Measurements from ENCODE around the gene PLD4.

Gene PLD4

DNA sequence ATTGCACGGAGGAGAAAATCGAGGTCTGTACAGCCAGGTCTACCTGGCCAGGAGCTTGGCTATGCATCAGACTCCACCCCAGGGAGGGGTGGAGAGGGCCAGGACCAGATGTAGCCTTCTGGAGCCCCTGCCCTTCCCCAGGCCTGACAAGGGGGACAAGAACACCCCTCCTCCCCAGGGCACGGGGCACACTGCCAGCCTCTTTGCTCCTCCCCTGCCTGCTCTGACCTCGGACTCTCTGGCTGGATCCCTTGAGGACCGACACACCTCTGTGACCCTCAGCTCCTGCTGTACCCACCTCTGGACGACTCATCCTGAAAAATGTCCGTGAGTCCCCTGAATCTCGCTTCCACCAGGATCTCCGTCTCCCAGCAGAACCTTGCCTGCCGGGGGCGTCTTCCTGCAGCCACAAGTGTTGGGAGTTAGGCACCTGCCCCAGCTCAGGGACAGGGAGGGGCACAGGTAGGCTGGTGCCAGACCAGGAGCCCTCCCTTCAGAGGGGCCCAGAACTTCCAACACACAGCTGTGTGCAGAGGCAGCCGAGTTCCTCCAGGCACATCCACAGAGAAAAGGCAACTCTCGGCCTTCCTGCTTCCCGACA is 31.7 kb downstream of the PLD4 start:
- no peak for DNase-seq (ENCODE audit: low read depth)

DNA sequence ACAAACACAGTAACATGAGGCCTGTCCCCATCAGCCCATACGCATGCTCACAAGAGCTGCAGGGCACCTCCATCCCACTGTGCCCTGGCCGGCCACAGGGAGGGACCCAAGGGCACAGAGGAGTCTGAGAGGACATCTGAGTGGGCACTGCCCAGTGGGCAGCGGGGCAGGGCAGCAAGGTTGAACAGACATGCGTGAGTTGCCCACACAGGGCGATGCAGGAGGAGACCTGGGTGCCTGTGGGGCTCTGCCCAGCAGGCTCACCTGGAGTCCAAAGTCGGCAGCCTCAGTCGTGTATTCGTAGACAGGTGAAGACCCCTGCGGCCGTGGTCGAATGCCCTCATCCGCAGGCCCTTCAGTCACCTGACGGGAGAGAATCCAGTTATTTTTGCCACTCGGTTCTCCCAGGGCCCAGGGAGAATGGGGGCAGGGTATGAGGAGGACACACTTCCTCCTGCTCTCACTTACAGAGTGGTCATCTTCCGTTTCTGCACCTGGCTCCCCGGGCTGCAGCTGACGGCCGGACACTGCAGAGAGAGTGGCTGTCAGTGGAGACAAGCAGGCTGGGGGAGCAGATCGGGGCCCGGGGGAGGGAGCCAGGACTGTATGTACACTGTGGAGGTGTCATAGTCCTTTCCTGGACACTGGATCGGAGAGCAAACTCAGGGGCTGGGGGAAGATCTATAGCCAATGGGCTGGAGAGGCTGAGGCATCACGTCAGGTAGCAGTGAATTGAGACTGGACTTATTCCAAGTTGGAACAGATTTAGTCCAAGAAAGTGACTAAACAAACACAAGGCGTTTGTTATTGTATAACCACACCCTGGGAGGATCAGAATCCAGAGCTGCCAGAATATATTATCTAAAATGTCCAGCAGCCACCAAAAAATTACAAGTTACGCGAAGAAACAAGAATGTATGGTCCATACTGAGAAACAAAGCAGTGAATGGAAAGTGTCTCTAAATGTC is 32.8 kb downstream of the PLD4 start:
- no peak for DNase-seq (ENCODE audit: low read depth)

DNA sequence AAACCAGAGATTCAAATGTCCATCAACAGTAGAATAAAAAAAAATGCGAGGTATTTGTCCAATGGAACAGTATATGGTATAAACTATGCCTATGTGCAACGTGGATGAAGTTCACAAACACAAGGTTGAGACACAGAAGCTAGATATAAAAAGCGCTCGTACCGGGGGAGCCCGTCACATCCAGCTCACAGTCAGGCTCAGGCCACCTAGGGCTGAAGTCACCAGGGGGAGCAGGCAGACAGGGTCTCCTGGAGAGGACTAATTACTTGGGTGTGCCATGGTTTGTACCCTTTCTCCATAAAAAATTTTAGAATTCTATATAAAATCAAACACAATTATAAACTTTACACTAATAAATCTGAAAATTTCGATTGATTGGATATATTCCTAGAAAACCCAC is 39.9 kb downstream of the PLD4 start:
- no peak for DNase-seq (ENCODE audit: low read depth)

DNA sequence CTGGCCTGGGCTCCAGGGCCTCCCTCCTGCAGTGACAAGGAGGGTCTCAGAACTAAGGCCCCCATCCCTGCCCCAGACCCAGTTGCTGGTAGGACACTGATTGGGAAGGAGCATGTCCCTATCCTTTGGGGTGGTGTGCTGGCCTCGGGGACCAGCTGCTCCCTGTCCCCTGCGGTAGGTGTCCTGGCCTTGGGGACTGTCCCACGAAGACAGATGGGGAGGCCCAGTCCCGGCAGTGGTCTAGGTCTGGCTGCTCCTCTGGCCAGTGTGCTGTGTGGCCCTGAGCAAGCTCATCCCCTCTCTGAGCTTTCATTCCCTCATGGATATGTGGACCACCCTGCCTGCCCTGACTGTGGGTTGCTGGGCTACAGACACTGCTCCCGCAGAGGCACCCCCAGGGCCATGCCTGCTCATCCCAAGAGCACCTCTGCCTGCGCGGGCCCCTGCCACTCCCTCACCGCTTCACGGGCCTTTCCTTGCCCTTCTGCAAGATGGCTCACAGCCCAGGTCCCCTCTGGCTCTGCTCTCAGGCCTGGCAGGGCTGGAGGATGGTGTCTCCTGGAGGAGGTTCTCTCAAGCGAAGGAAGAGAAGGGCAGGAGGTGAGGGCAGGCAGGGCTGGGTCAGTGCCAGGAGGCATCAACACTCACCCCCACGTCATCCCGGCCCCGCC is 41.0 kb downstream of the PLD4 start:
- no peak for DNase-seq (ENCODE audit: low read depth)

DNA sequence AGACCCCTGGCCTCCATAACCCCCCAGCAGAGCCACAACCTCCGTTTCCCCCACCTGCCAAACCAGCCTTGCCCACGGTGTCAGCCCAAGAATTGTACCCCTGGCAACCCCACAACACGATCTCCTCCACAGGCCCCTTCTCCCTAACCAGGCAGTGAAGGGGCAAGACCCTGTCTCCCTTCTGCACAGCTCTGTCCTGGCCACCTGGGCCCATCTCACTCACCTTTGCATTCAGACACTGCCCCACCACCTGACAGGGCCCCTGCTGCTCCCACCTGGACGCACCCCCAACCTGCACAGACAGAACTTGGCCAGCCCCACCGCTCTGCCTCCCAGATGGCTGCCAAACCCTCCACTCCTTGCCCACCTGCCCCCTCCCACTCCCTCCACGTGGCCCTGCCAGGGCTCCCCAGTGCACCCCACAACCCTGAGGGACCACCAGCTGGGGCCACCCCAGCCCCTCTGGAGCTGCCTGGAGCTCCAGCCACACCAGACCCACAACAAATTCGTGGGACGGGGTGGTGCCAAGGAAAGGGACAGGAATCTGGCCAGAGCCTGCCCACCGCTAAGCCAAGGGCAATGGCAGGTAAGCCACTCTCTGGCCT is 41.7 kb downstream of the PLD4 start:
- no peak for DNase-seq (ENCODE audit: low read depth)

DNA sequence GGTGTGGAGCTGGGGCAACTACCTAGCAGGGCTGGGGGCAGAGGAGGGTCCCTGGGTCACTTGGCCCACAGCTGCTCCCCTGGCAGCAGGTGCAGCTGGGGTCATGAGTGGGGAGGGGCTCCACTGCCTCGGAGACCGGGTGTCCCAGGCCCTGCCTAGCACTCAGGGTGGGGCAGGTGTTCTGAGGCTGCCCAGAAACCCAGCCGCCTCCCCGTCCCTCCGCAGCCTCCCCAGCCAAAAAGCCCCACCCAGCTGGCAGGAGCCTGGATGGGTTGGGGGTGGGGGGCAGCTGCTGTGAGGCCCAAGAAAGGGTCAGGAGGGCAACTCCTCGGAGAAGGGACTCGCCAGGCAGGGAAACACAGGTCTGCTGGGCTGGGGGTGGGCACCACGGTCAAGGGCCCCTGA is 42.3 kb downstream of the PLD4 start:
- DNase-seq (ENCODE audit: low read depth) = no peak

DNA sequence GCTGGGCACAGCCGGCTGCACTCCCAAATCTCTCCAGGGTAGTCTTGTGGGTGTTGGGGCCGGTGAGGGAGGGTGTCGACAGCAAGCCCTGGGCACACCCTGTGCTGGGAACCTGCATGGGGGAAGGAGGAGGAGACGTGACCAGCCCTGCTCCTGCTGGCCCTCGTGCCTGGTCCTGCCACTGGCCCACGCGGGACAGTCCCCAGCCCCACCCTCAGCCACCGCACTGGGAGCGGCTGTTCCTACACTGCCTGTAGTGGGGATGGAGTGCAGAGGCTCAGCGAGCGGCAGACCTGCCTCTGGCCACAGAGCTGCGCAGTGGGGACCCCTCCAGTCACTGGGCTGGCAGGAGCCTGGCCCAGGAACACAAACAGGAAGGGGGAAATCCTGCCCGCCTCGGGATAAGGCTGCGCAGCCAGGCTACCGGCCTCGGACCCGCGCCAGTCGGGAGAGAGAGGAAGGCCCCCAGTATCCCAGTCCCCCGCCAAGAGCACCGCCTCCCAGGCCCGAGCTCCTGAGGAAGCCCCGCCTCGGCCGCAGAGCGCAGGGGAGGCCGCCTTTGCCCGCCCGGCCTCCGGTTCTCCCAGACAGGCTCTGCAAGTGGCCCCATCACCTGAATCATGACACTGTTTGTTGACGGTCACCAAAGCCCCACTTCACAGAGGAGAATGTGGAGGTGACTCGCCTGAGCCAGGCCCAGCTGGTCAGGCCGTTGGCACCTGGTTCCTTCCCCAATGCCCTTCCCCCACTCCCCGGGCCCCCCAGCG is 42.9 kb downstream of the PLD4 start:
- no peak for DNase-seq (ENCODE audit: low read depth)

DNA sequence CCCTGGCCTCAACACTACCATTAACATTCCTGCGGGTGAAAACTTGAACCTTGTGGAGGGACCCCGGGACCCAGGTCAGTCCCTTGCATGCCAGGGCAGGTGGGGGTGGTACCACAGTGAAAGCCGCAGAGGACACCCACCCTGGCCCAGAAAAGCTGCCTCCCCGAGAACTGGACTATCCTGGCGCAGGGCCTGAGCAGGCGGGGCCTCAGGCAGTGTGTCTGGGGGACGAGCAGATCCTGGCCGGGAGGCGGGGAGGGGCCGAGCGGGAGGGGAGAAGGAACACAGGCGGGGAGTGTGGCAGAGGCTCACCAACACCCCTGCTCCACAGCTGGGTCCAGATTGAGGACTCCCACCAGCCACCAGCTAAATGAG is 43.5 kb downstream of the PLD4 start:
- no peak for DNase-seq (ENCODE audit: low read depth)

DNA sequence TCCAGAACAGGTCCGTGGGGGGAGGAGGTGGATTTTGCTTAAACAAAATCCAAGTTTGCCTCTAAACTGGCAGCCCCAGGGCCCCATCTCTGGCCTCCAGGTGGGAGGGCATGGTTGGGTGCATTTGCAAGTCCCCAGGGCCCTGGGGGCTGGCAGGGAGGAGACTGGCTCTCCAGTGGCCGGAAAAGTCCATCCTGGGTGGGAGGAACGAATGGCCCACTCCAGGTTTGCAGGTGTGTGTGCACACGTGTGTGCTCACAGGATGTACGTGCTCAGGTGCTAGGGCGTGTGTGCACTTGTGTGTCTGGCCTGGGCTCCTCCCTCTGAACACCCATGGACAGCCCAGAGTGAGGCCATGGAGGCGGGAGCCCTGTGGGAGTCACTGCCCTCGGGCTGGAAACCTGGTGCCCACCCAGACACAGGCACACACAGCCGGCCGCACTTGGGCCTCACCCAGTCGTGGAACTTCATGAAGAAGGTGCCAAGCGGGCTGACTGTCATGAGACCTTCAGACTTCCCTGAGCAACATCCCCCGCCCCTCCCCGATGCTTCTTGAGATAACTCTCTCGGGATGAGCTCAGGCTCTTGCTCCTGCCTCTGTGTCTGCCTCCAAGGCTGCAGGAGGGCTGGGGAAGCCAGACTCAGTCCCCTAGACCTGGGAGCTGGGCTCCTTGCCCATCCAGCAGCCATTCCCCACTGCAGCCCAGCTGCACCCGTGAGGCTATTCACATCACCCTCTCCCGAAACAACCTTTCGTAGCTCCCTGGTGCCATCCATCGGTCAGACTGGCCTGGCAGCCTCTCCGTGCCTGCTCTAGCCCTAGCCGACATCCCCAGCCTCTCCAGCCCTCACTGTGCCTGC is 44.1 kb downstream of the PLD4 start:
- no peak for DNase-seq (ENCODE audit: low read depth)

DNA sequence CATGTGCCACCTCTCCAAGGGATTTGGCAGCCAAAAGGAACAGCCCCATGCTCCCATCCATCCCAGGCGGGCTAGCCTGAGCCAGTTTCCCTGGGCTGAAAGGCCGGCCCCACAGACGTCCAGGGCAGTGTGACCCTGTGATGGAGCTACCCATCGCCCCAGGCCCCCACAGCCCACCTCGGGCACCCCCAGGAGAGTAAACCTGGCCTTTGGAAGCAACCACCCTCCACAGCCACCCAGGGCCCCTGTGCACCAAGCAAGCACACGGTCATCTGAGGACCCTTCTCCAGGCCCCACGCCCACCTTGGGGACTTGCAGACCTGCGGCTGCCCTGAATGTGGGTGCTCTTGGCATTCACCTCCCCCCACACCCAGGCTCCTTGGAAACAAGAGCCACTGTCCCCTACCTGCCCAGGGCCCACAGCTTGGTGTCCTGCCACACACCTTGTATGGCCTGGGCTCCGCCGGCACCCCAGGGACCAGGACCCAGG is 45.1 kb downstream of the PLD4 start:
- DNase-seq (ENCODE audit: low read depth) = no peak

DNA sequence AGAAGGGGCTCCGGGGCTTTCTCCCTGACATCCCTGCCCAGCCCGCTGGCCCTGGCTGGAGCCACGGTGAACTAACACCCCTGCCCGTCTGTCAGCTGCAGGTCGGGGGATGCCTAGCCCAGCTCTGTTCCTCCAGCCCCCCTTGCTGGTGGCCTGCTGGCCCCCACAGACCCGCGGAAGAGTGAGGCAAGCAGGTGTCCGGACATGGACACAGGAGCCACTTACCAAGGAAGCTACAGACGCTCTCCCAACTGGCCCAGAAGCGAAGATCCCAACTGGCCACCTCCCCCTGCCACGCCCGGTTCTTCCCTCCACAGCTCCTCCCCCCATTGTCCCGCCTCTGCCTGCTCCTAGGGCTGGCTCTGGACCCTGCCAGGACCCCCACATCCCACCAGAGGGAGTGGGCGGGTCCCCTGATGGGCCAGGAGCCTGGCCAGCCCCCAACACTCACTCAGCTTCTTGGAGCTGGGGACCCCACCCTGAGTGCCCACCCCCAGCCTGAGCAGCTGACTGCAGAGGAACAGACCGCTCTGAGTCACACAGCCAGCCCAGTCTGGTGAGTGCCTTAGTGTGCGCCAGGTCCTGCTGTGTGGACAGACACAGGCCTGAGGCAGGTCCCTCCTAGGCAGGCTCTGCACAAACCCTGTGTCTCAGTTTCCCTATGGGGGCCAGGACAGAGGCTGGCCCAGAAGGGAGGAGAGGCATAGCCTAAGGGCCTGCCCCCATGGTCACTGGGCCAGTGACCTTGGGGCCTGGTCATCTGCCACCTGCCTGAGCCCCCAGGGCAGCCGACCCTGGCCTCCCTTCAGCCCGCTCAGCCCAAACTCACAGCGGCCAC is 45.8 kb downstream of the PLD4 start:
- DNase-seq (ENCODE audit: low read depth) = no peak

DNA sequence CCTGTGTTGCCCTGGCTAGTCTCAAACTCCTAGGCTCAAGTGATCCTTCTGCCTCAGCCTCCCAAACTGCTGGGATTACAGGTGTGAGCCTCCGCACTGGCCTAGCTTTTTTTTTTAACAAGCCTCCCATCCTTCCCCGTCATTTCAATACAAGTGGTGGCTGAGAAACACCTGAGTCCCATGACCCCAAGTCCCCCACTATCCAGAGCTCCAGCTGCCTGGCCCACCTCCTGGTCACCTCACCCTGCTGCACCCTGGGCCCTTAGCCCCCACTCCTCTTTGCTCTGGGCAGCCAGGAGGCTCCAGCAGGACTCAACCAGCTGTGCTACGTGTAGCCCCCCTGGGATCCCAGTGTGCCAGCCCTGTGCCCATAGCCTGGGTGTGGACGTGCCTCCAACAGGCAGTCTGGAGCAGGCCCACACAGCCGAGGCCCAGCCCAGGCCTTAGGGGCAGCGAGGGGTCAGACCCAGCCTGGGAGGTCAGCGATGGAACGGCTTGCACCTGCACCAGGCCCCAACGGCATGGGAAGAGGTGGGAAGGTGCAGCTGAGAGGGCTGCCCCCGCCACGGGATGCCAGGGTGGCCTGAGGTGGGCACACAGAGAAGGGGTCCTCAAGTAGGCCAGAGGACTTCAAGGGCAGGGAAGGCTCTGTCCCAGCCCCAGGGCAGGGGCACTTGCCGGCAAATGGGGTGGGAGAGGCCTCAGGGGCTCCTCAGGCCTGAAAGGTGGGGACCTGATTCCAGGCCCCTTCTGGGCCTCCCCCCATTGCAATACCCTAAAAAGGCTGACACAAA is 47.0 kb downstream of the PLD4 start:
- no peak for DNase-seq (ENCODE audit: low read depth)

DNA sequence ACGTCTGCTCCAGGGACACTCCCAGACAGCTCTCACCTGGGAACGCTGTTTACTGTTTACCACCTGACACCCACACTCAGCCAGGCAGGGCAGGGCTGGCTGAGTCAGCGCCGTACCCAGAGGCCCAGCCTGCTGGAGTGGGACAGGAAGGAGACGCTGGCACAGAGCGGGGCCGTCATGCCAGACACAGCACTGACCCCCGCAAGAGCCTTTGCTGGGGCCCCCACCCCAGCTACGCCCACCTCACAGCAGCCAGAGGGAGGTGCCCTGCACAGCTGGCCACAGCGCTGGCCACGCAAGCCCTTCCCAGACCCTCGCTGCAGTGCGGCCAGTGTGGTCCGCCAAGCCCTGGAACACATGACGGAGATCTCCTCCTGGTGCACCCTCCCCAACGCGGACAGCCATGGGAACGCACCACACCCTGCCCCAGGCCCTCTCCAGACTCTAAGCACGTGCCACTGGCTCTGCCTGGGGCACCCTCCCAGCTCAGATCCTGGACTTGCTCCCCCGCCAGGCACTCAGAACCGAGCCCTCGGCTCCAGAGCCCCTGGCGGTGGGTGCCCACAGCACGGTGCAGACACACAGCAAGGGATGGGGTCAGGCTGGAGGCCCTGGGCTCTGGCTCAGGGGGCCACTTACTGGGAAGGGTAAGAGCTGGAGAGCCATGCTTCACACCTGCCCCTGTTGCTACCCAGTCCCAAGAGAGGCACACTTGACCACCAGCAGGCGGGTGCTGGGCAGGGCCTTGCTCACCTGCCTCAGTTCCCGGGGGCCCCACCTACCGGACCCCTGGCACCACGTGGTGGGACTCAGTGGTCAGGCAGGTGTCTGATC is 47.8 kb downstream of the PLD4 start:
- no peak for DNase-seq (ENCODE audit: low read depth)

DNA sequence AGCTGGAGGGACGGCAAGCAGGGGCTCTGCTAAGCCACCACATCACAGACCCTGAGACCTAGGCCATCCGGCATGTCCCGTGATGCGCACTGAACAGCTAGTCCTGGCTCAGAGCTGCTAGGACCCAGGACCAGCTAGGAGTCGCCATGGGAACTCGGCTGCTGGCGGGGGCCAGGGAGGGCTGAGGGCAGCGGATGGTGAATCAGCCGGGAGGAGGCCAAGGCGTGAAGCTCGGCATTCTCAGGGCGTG is 48.4 kb downstream of the PLD4 start:
- no peak for DNase-seq (ENCODE audit: low read depth)

DNA sequence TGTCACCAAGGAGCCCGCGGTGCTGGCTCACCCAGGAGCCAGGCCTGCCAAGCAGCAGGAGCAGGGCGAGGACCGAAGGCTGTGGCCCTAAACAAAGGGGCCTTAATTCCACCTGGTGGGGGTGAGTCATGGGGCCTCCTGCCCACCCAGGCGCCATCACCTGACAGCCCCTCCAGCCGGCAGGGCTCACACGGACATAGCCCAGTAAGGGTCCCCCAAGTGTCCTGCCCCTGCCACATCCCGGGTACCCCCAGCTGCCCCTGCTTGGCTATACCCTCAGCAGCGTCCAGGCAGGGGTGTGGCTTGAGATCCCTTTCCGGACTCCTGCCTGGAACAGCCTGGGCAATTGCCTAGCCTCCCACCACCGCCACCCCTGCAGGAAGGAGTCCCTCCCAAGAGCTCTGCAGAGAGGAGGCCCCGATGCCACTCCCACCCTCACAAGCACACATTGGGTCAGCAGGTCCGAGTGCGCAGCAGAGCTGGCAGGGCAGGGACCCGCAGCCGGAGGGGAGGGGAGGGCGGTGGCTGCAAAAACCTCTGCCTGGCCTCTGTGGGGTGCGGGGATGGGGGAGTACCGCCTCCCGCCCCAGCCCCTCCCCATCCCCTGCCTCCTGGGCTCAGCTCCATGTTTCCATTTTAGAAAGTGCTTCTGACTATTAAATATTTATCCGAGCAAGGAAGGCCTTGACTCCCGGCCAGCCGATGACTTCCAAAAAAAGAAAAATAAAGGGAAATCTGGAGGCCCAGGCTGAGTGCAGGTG is 48.9 kb downstream of the PLD4 start:
- no peak for DNase-seq (ENCODE audit: low read depth)

DNA sequence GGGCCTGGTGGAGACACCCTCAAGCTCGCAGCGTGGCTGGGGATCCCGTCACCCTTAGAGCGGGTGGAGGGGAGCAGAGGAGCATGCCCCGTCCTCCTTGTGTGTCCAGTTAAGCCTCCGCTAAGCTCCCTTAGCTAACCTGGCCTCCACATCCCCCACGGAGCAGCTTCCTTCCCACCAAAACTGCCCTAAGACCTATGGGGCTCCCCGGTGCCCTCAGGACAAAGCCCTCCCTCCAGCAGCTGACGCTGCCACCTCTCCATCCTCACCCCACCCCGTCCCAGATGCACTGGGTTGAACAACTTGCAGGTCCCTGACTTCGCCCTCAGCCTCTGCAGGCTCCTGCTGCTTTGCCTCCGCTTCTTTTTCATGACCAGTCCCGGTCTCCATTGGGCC is 49.5 kb downstream of the PLD4 start:
- DNase-seq (ENCODE audit: low read depth) = no peak

DNA sequence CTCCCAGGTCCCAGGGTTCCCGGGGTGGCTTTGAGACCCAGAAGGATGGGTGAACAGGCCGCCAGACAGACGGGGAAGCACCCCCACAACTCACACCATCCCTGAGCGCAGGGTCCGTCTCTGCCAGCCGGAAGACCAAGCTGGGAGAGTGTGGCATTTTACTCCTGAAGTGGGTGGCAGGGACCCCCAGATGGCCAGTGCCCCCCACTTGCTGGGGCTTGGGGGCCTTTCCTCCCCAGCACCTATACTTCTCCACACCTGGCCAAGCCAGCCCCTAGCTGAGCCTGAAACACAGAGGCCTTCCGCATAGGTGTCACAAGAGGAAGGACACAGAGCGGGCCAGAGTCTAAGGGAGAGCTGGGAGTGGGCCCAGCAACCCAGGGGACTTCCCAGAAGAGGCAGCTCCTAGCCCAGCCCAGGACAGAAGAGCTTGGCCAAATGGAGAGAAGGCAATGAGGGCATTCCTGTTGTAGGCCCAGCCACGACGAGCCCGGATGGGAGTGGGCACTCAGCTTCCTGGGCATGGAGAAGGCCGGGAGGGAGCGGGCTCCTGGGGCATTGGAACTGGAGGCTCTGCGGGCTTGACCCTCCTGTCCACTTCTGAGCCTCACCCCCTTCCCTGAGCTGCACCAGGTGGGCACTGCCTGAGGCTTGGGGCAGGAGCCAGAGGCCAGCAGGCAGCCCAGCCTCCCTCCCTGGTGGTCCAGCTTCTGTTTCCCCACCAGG is 50.1 kb downstream of the PLD4 start:
- DNase-seq (ENCODE audit: low read depth) = no peak
